Panc1 (cell line): Measurements from ENCODE around the gene CROCC2. TPM values are rescaled to one million over a fixed set of nuclear protein-coding genes. Genes with fewer than 3 reads are reported as not detected.

ENCODE experiments used
- ATAC-seq: fragments of 200-7000 bp; cut with Tn5 transposase; 2 replicates; pipeline ENCODE4 v1.9.1; 2020; ENCODE audit warnings: mild to moderate bottlenecking, moderate library complexity
- BruUV-seq: library from RNA; stranded (reverse); fragments of 400-500 nt; replicated peaks from 2 replicates; lab custom pipeline; 2021; lab: Mats Ljungman, UMichigan
- CTCF ChIA-PET: fragments of 300-600 bp; sonication (Branson Sonifier 250); formaldehyde crosslinking; loops from one replicate; lab custom pipeline; 2022; ENCODE audit warnings: antibody characterized with exemption; lab: Charles Lee
- POLR2A ChIA-PET: fragments of 300-600 bp; sonication (Branson Sonifier 250); formaldehyde crosslinking; loops from one replicate; lab custom pipeline; 2022; ENCODE audit warnings: antibody characterized with exemption; lab: Charles Lee
- DNase-seq: peaks from one replicate; pipeline ENCODE4 v3.0.0-alpha.2; 2010; ENCODE audit warnings: low read depth, low spot score
- H3K27ac ChIP-seq: 2 replicates; pipeline ENCODE4 v1.5.1; 2011; ENCODE audit warnings: mild to moderate bottlenecking, low read length, inconsistent platforms
- H3K27me3 ChIP-seq: fragments of 200-500 bp; sonication (Bioruptor generic); 2 replicates; pipeline ENCODE4 v1.6.0; 2014; ENCODE audit warnings: low read length, inconsistent platforms; ENCODE audit not compliant: control insufficient read depth, insufficient read depth
- H3K36me3 ChIP-seq: fragments of 200-500 bp; sonication (Bioruptor generic); 2 replicates; pipeline ENCODE4 v1.5.1; 2014; ENCODE audit warnings: inconsistent platforms, mild to moderate bottlenecking, low read length, moderate library complexity; ENCODE audit not compliant: control insufficient read depth, insufficient read depth
- H3K4me1 ChIP-seq: 2 replicates; pipeline ENCODE4 v1.5.1; 2011; ENCODE audit warnings: inconsistent platforms, mild to moderate bottlenecking, low read length, moderate library complexity; ENCODE audit not compliant: control insufficient read depth, insufficient read depth
- H3K4me3 ChIP-seq, 2 experiments: 2 replicates each; pipeline ENCODE4 v1.5.1; 2011 to 2012; ENCODE audit warnings: low read depth in 2 of 2, low read length in 2 of 2, mild to moderate bottlenecking in 2 of 2, inconsistent platforms in 1 of 2, moderate library complexity in 1 of 2
- H3K9me3 ChIP-seq: fragments of 200-500 bp; sonication (Bioruptor generic); 2 replicates; pipeline ENCODE4 v1.5.1; 2014; ENCODE audit warnings: low read depth, mild to moderate bottlenecking, inconsistent platforms, low read length, moderate library complexity; ENCODE audit not compliant: control insufficient read depth, insufficient read depth
- CTCF ChIP-seq: fragments of 450-650 bp; IDR thresholded peaks from 2 replicates; pipeline ENCODE4 v1.5.1; 2017; ENCODE audit warnings: mild to moderate bottlenecking
- POLR2AphosphoS5 ChIP-seq: IDR thresholded peaks from 2 replicates; pipeline ENCODE4 v1.6.1; 2012; ENCODE audit warnings: mild to moderate bottlenecking, low read depth, low read length, moderate library complexity
- SIN3A ChIP-seq: IDR thresholded peaks from 2 replicates; pipeline ENCODE4 v1.6.1; 2012; ENCODE audit warnings: low read depth, mild to moderate bottlenecking, low read length, moderate library complexity, borderline replicate concordance; ENCODE audit not compliant: insufficient read depth
- TCF7L2 ChIP-seq: IDR thresholded peaks from 2 replicates; pipeline ENCODE4 v1.6.1; 2011; ENCODE audit warnings: mild to moderate bottlenecking, low read depth, low read length, inconsistent platforms
- in situ Hi-C: cut with HindIII; loops from 2 replicates; pipeline ENCODE4 v1.10.0; 2016; ENCODE audit warnings: low sequenced_read_pairs, low pct_unique_long_range_greater_than_20kb
- intact Hi-C: fragments of 100-400 bp; cut with micrococcal nuclease; formaldehyde crosslinking; loops from one replicate; pipeline ENCODE4 v1.10.0; 2022; ENCODE audit not compliant: unreplicated experiment
- total RNA-seq: library from RNA; stranded (reverse); gene quantifications from one replicate; pipeline ENCODE4 v1.2.1, GENCODE V29; 2021; ENCODE audit not compliant: unreplicated experiment
- TF ChIP-seq, protein P1 (sequence below), 2 experiments: IDR thresholded peaks; 2 replicates each; pipeline ENCODE4 v1.6.1; 2011 to 2012; ENCODE audit warnings: low read depth in 2 of 2, control low read depth in 1 of 2, low read length in 1 of 2, mild to moderate bottlenecking in 1 of 2, moderate library complexity in 1 of 2; ENCODE audit not compliant: insufficient read depth in 1 of 2

Gene CROCC2
- total RNA-seq, 1 experiment from 2014 or later, result 0.23 TPM

DNA sequence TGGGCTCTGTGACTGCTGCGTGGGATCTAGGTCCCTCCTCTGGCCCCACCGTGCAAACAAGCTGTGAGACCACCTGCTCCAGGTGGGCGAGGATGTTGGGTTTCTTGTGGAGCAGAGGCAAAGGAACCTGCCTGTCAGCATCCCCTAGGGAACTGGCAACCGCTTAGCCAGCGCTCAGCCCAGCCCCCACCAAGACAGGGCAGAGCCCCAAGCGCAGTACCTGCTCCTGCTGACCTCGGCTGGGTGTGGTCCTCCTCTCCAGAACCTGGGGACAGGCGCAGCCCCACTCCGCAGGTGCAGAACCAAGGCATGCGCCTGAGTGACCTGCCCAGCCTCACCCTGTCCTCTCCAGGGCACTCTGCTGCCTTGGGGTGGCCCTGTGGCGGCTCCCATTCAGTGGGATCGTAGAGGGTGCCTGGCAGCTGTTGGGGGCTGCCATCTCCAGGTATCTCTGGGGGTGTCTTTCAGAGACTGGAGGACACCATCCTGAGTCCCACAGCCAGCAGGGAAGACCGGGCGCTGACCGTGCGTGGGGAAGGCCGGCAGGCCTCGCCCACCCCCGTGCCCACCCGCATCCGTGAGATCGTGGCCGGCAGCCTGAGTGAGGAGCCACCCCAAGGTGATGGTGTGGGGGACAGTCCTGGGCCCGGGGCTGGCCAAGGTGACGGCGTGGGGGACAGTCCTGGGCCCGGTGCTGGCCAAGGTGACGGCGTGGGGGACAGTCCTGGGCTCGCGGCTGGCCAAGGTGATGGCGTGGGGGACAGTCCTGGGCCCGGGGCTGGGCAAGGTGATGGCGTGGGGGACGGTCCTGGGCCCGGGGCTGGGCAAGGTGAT is 12.3 kb downstream of the CROCC2 start:
- intact Hi-C loops, result no loop called here
- TF ChIP-seq, protein P1, sequence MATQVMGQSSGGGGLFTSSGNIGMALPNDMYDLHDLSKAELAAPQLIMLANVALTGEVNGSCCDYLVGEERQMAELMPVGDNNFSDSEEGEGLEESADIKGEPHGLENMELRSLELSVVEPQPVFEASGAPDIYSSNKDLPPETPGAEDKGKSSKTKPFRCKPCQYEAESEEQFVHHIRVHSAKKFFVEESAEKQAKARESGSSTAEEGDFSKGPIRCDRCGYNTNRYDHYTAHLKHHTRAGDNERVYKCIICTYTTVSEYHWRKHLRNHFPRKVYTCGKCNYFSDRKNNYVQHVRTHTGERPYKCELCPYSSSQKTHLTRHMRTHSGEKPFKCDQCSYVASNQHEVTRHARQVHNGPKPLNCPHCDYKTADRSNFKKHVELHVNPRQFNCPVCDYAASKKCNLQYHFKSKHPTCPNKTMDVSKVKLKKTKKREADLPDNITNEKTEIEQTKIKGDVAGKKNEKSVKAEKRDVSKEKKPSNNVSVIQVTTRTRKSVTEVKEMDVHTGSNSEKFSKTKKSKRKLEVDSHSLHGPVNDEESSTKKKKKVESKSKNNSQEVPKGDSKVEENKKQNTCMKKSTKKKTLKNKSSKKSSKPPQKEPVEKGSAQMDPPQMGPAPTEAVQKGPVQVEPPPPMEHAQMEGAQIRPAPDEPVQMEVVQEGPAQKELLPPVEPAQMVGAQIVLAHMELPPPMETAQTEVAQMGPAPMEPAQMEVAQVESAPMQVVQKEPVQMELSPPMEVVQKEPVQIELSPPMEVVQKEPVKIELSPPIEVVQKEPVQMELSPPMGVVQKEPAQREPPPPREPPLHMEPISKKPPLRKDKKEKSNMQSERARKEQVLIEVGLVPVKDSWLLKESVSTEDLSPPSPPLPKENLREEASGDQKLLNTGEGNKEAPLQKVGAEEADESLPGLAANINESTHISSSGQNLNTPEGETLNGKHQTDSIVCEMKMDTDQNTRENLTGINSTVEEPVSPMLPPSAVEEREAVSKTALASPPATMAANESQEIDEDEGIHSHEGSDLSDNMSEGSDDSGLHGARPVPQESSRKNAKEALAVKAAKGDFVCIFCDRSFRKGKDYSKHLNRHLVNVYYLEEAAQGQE (IDR thresholded peaks at IDR 0.05; ENCODE audit: insufficient read depth in 1 of 2, low read depth in 2 of 2, low read length in 1 of 2), result no peak
- TF ChIP-seq TCF7L2, result no peak
- no peak for TF ChIP-seq SIN3A
- no peak for TF ChIP-seq POLR2AphosphoS5
- no peak for TF ChIP-seq CTCF
- Histone ChIP-seq H3K4me1 (peaks cover 78% of the 10 kb centered on the region), H3K4me3 (no peak overlapping the region), H3K9me3 (no peaks in the 10 kb centered on the region), H3K27ac (no peak overlapping the region), H3K27me3 (no peaks in the 10 kb centered on the region), H3K36me3 (no peaks in the 10 kb centered on the region)
- ChIA-PET POLR2A (no interaction called here), CTCF (no interaction called here)
- no peak for ATAC-seq
- in situ Hi-C loops, result no loop called here
- DNase-seq, result no peak
- BruUV-seq, result no TSS peak

DNA sequence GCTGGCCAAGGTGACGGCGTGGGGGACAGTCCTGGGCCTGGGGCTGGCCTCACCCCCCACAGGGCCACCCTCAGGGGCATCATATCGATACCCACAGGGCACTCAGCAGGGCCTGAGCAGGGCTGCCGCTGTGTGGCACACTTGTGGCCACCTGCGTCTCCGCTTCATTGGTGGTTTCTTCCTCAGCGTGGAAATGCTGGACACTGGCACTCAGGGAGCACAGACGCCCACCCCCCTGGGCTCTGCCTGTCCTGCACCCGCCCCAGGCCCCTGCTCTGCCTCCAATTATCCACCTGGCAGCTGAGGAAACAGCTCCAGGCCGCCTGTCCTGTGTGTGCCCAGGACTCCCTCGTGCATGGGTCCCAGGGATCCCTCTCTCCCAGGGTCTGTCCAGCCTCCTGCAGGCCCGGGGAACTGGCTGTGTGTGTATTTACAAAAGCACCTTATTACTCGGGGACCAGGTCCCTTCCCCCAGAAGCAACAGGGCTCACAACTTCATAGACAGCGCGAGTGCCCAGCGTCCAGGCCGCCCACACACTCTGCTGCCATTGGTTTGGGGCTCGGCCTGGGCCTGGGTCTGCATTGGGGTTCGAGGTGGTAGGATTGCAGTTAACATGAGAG is 13.1 kb downstream of the CROCC2 start:
- Histone ChIP-seq H3K4me3 (no peak overlapping the region), H3K36me3 (no peaks in the 10 kb centered on the region), H3K27me3 (no peaks in the 10 kb centered on the region), H3K9me3 (no peaks in the 10 kb centered on the region), H3K4me1 (peaks cover 70% of the 10 kb centered on the region), H3K27ac (no peak overlapping the region)
- ChIA-PET CTCF (interaction anchor here (1.1 kb wide), 1 partner anchor 16 kb away, joined by 5 read pairs; no protein-coding TSS in a partner anchor), POLR2A (interaction anchor here (0.6 kb wide), 1 partner anchor 599 kb away, joined by 20 read pairs; no protein-coding TSS in a partner anchor)
- ATAC-seq (no peak), DNase-seq (no peak)
- in situ Hi-C loops (no loop called here), intact Hi-C loops (no loop called here)
- BruUV-seq, result no TSS peak
- TF ChIP-seq CTCF, result no peak
- TF ChIP-seq SIN3A, result no peak
- no peak for TF ChIP-seq TCF7L2
- TF ChIP-seq, protein P1 (IDR thresholded peaks at IDR 0.05; ENCODE audit: insufficient read depth in 1 of 2, low read depth in 2 of 2, low read length in 1 of 2), result no peak
- no peak for TF ChIP-seq POLR2AphosphoS5
